ENCODE data around the gene SPP2. TPM values are rescaled to one million over a fixed set of nuclear protein-coding genes. Genes with fewer than 3 reads are reported as not detected.

SPP2 gene
- total and polyA plus RNA-seq, 5 donors from 2014 or later, result not detected

DNA sequence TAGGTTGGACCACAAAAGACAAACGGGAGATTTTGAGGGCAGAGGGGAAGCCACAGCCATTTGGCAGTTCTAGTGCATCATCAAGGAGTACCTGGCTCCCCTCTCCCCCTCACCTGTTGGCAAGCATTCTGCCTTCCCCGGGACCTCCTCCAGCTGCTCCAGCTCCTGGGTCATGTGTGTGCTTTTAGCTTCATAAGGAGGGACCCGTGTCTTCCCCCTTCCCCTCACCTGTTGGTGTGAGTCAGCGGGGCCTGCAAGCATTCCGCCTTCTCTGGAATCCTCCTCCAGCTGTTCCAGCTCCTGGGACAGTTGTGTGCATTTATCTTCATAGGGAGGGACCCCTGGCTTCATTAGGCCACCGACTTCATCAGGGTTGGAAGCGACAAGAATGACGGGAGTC lies 58.8 kb downstream of the SPP2 start:
- peaks cover 18% of the 10 kb centered on the region for H3K27me3 Mint-ChIP-seq
- DNase-seq, result no peak
- H3K27me3 ChIP-seq (ENCODE audit: control insufficient read depth, insufficient read depth, low read length), result no peaks in the 10 kb centered on the region
- H3K4me1 Mint-ChIP-seq, result peaks cover 0 to 3% (median 0%) of the 10 kb centered on the region in 4 donors
- H3K36me3 ChIP-seq (ENCODE audit: control insufficient read depth, insufficient read depth, low read length), result no peaks in the 10 kb centered on the region
- H3K4me3 ChIP-seq (ENCODE audit: low read depth, low read length), result no peak overlapping the region
- peaks cover 0 to 2% (median 0%) of the 10 kb centered on the region in 7 donors for H3K9me3 Mint-ChIP-seq
- no peak overlapping the region for H3K27ac ChIP-seq (ENCODE audit: insufficient read depth, low read length, poor library complexity, severe bottlenecking)
- no peaks in the 10 kb centered on the region for H3K9me3 ChIP-seq (ENCODE audit: control insufficient read depth in 2 of 2, low read length in 2 of 2)
- H3K27ac Mint-ChIP-seq, result no peak overlapping the region
- H3K4me3 Mint-ChIP-seq, result no peak overlapping the region
- H3K4me1 ChIP-seq (ENCODE audit: control insufficient read depth, insufficient read depth, low read length, poor library complexity, severe bottlenecking), result no peaks in the 10 kb centered on the region
- ATAC-seq (ENCODE audit: low read depth in 2 of 2), result no peak
- H3K36me3 Mint-ChIP-seq, result no peaks in the 10 kb centered on the region

DNA sequence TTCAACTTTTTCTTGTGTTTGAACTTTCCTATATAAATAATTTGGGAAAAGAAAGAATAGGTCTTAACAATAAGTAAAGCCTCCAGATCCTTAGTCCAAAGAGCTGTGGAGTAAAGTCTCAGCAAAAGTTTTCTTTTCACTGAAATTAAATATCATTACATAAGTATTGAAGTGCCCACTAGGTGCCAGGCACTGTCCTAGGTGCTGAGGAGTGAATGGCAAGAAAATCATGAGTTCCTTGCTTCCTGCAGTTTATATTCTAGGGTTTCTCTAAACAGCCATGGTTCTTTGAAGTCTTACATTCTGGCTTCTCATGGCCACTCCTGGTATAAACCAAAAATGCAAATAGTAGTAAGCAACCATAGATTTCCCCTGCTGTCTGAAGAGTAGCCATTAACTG lies 59.7 kb downstream of the SPP2 start:
- Mint-ChIP-seq H3K36me3 (no peaks in the 10 kb centered on the region), H3K27ac (no peak overlapping the region), H3K9me3 (peaks cover 0 to 2% (median 0%) of the 10 kb centered on the region in 7 donors), H3K4me3 (no peak overlapping the region), H3K4me1 (peaks cover 0 to 3% (median 0%) of the 10 kb centered on the region in 4 donors), H3K27me3 (peaks cover 23% of the 10 kb centered on the region)
- Histone ChIP-seq H3K9me3 (ENCODE audit: control insufficient read depth in 2 of 2, low read length in 2 of 2) (no peaks in the 10 kb centered on the region), H3K36me3 (ENCODE audit: control insufficient read depth, insufficient read depth, low read length) (no peaks in the 10 kb centered on the region), H3K27me3 (ENCODE audit: control insufficient read depth, insufficient read depth, low read length) (no peaks in the 10 kb centered on the region), H3K4me1 (ENCODE audit: control insufficient read depth, insufficient read depth, low read length, poor library complexity, severe bottlenecking) (no peaks in the 10 kb centered on the region), H3K27ac (ENCODE audit: insufficient read depth, low read length, poor library complexity, severe bottlenecking) (no peak overlapping the region), H3K4me3 (ENCODE audit: low read depth, low read length) (no peak overlapping the region)
- ATAC-seq (ENCODE audit: low read depth in 2 of 2) (no peak), DNase-seq (peak in 1 of 3 donors; percentile 28)

DNA sequence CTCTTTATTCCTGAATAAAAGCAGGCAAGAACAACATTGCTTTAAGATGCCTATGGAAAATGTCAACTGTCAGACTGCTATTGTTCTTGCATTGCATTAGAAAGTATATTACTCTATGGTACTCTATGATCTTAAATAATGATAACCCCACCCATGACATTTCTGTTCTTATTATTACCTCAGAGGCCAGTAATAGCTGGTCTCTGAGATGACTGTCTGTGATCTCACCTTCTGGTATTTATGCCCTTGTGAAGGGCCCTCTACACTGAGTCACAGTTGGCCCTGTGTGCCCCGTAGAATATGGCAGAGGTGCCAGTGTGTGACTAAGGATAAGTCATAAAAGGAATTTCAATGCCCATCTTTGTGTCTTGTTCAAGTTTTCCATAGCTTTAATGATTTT lies 61.0 kb downstream of the SPP2 start:
- DNase-seq (no peak), ATAC-seq (ENCODE audit: low read depth in 2 of 2) (no peak)
- no peak overlapping the region for H3K4me3 ChIP-seq (ENCODE audit: low read depth, low read length)
- peaks cover 23% of the 10 kb centered on the region for H3K27me3 Mint-ChIP-seq
- peaks cover 0 to 3% (median 0%) of the 10 kb centered on the region in 4 donors for H3K4me1 Mint-ChIP-seq
- H3K27ac ChIP-seq (ENCODE audit: insufficient read depth, low read length, poor library complexity, severe bottlenecking), result no peak overlapping the region
- peaks cover 5% of the 10 kb centered on the region for H3K27me3 ChIP-seq (ENCODE audit: control insufficient read depth, insufficient read depth, low read length)
- no peaks in the 10 kb centered on the region for H3K36me3 Mint-ChIP-seq
- no peaks in the 10 kb centered on the region for H3K36me3 ChIP-seq (ENCODE audit: control insufficient read depth, insufficient read depth, low read length)
- peaks cover 0 to 2% (median 0%) of the 10 kb centered on the region in 7 donors for H3K9me3 Mint-ChIP-seq
- H3K9me3 ChIP-seq (ENCODE audit: control insufficient read depth in 2 of 2, low read length in 2 of 2), result no peaks in the 10 kb centered on the region
- no peak overlapping the region for H3K27ac Mint-ChIP-seq
- H3K4me3 Mint-ChIP-seq, result no peak overlapping the region
- H3K4me1 ChIP-seq (ENCODE audit: control insufficient read depth, insufficient read depth, low read length, poor library complexity, severe bottlenecking), result no peaks in the 10 kb centered on the region

DNA sequence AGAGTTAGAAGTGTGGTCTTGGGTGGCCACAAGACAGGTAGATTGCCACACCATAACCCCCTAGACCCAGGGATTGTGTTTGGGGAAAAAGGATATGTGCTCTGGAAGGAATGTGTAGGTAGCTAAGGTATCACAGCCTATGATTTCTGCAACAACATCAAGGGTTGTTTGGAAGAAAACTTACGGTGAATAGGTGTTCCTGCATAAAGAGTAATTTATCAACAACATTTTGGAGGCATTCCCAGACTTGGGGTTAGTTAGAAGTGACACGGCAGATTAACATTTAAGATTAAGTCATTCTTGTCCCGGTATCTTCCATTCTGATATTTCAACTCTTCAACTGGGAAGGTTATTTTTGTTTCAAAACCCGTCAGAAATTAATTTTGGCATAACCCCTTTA lies 65.5 kb downstream of the SPP2 start:
- no peaks in the 10 kb centered on the region for H3K4me1 ChIP-seq (ENCODE audit: control insufficient read depth, insufficient read depth, low read length, poor library complexity, severe bottlenecking)
- DNase-seq, result no peak
- no peak overlapping the region for H3K4me3 ChIP-seq (ENCODE audit: low read depth, low read length)
- H3K4me1 Mint-ChIP-seq, result peaks cover 0 to 3% (median 0%) of the 10 kb centered on the region in 4 donors
- H3K4me3 Mint-ChIP-seq, result no peak overlapping the region
- no peak for ATAC-seq (ENCODE audit: low read depth in 2 of 2)
- no peaks in the 10 kb centered on the region for H3K9me3 ChIP-seq (ENCODE audit: control insufficient read depth in 2 of 2, low read length in 2 of 2)
- H3K27me3 ChIP-seq (ENCODE audit: control insufficient read depth, insufficient read depth, low read length), result peaks cover 5% of the 10 kb centered on the region
- H3K9me3 Mint-ChIP-seq, result peaks cover 0 to 2% (median 0%) of the 10 kb centered on the region in 7 donors
- no peaks in the 10 kb centered on the region for H3K36me3 Mint-ChIP-seq
- no peaks in the 10 kb centered on the region for H3K36me3 ChIP-seq (ENCODE audit: control insufficient read depth, insufficient read depth, low read length)
- peaks cover 12% of the 10 kb centered on the region for H3K27me3 Mint-ChIP-seq
- no peak overlapping the region for H3K27ac ChIP-seq (ENCODE audit: insufficient read depth, low read length, poor library complexity, severe bottlenecking)
- no peak overlapping the region for H3K27ac Mint-ChIP-seq

DNA sequence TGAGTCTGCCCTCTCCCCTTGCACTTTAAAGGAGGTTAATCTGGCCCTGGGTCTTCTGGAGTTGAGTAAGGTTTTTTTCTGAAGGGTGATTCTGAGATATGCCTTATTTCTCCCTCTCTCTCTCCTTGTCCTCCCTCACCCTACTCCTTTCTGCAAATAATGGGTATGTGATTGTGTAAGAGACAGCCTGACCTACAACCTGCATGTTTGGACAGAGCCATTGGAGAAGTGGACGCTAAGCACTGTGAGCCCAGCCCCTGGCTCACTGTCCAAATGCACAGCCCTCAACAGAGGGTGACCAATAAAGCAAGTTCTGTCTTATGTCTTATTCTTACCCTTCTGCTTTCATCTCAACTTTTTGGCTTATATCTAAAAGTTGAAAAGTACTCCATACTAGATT lies 71.5 kb downstream of the SPP2 start:
- Mint-ChIP-seq H3K27ac (no peak overlapping the region), H3K36me3 (no peaks in the 10 kb centered on the region), H3K4me1 (no peaks in the 10 kb centered on the region), H3K9me3 (peaks cover 0 to 2% (median 0%) of the 10 kb centered on the region in 7 donors), H3K4me3 (no peak overlapping the region), H3K27me3 (peaks cover 10% of the 10 kb centered on the region)
- H3K9me3 ChIP-seq (ENCODE audit: control insufficient read depth in 2 of 2, low read length in 2 of 2), result no peaks in the 10 kb centered on the region
- DNase-seq (no peak), ATAC-seq (ENCODE audit: low read depth in 2 of 2) (no peak)
- no peaks in the 10 kb centered on the region for H3K27me3 ChIP-seq (ENCODE audit: control insufficient read depth, insufficient read depth, low read length)
- H3K27ac ChIP-seq (ENCODE audit: insufficient read depth, low read length, poor library complexity, severe bottlenecking), result no peak overlapping the region
- H3K4me1 ChIP-seq (ENCODE audit: control insufficient read depth, insufficient read depth, low read length, poor library complexity, severe bottlenecking), result no peaks in the 10 kb centered on the region
- no peaks in the 10 kb centered on the region for H3K36me3 ChIP-seq (ENCODE audit: control insufficient read depth, insufficient read depth, low read length)
- no peak overlapping the region for H3K4me3 ChIP-seq (ENCODE audit: low read depth, low read length)

DNA sequence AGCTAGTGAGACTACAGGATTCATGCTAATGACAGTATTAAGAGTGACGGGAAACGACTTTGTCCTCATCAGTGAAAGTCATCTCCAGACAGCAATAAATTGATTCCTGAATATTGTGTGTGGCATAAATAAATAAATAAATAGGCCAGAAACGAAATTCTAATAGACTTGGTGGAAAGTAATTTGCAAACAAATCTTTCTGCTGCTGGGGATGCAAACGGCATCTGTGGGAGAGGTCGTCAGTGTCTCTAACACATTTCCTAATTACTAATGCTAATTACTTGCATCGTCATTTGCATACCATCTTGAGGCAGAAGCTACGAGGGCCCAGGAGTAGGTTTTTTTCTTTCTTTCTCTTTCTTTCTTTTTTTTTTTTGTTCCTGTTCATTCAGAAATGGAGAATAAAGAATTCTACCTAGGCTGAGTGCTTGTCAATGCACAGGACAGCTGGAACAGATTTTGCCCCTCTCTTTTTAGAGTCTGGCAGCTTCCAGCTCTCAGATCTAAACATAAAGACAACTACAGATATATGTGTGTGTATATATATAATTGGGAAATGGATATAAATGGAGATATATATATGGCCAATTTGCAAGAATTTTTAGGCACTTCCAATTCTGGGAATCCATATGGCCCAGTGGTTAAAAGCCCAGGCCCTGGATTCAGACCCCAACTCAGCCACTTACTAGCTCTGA lies 75.1 kb downstream of the SPP2 start:
- Mint-ChIP-seq H3K4me3 (no peak overlapping the region), H3K27me3 (peaks cover 15% of the 10 kb centered on the region)

DNA sequence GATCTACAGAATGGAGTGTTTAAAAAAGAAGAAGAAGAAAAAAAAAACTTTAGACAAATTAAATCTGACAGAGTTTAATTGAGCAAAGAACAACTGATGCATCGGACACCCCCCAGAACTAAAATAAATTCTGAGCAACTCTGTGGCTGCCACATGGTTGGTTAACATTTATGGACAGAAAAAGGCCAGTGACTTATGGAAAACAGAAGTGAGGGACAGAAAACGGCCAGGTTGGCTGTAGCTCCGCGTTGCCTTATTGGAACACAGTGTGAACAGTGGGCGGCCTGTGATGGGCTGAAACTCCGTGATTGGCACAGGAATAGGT lies 75.6 kb downstream of the SPP2 start:
- Mint-ChIP-seq H3K4me3 (no peak overlapping the region), H3K27ac (no peak overlapping the region), H3K9me3 (no peaks in the 10 kb centered on the region), H3K27me3 (peaks cover 20% of the 10 kb centered on the region), H3K4me1 (peaks cover 0 to 4% (median 1%) of the 10 kb centered on the region in 4 donors), H3K36me3 (no peaks in the 10 kb centered on the region)
- no peaks in the 10 kb centered on the region for H3K36me3 ChIP-seq (ENCODE audit: control insufficient read depth, insufficient read depth, low read length)
- ATAC-seq (ENCODE audit: low read depth in 2 of 2), result no peak
- no peaks in the 10 kb centered on the region for H3K4me1 ChIP-seq (ENCODE audit: control insufficient read depth, insufficient read depth, low read length, poor library complexity, severe bottlenecking)
- no peaks in the 10 kb centered on the region for H3K9me3 ChIP-seq (ENCODE audit: control insufficient read depth in 2 of 2, low read length in 2 of 2)
- H3K4me3 ChIP-seq (ENCODE audit: low read depth, low read length), result no peak overlapping the region
- DNase-seq, result no peak
- no peaks in the 10 kb centered on the region for H3K27me3 ChIP-seq (ENCODE audit: control insufficient read depth, insufficient read depth, low read length)
- no peak overlapping the region for H3K27ac ChIP-seq (ENCODE audit: insufficient read depth, low read length, poor library complexity, severe bottlenecking)

More for the DNA sequence above, 75.1 kb downstream of the SPP2 start:
- no peaks in the 10 kb centered on the region for H3K9me3 Mint-ChIP-seq
- DNase-seq (no peak), ATAC-seq (ENCODE audit: low read depth in 2 of 2) (no peak)
- no peak overlapping the region for H3K4me3 ChIP-seq (ENCODE audit: low read depth, low read length)
- H3K9me3 ChIP-seq (ENCODE audit: control insufficient read depth in 2 of 2, low read length in 2 of 2), result no peaks in the 10 kb centered on the region
- H3K4me1 ChIP-seq (ENCODE audit: control insufficient read depth, insufficient read depth, low read length, poor library complexity, severe bottlenecking), result no peaks in the 10 kb centered on the region
- H3K36me3 ChIP-seq (ENCODE audit: control insufficient read depth, insufficient read depth, low read length), result no peaks in the 10 kb centered on the region
- H3K27me3 ChIP-seq (ENCODE audit: control insufficient read depth, insufficient read depth, low read length), result no peaks in the 10 kb centered on the region
- no peak overlapping the region for H3K27ac ChIP-seq (ENCODE audit: insufficient read depth, low read length, poor library complexity, severe bottlenecking)
- peak overlapping the region in 1 of 3 donors; percentile 24 for H3K27ac Mint-ChIP-seq
- no peaks in the 10 kb centered on the region for H3K36me3 Mint-ChIP-seq
- H3K4me1 Mint-ChIP-seq, result peaks cover 0 to 4% (median 1%) of the 10 kb centered on the region in 4 donors

Measured in CD4-positive, CD25-positive, alpha-beta regulatory T cell (primary cell).